Fibroblast of peridontal ligament (primary cell): ENCODE data around the gene ETV6.
A peak's percentile ranks its signal among the peaks of the same experiment; 100 is the strongest.

ENCODE experiments used
- DNase-seq: peaks from one replicate; pipeline ENCODE4 v3.0.0-alpha.2; 2010; ENCODE audit errors: extremely low read depth

ETV6 gene

DNA sequence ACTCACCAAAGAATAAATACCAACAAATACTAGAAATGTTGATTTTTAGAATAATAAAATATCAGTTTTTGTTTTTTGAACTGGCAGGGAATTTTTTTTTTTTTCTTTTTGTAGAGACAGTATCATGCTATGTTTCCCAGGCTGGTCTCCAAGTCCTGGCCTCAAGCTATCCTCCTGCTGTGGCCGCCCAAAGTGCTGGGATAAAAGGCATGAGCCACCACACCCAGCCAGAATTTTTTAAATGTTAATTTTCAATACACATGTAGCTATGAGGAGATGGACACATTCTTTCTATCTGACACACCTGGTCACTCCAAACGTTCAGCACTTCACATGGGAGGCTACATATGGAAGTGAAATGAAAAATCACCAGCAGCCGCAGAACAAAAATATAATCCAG is 126.8 kb downstream of the ETV6 start:
- no peak for DNase-seq

GRCh38 chr12:11777451-11777850 is 128.0 kb downstream of the ETV6 start:
- DNase-seq, result no peak

DNA sequence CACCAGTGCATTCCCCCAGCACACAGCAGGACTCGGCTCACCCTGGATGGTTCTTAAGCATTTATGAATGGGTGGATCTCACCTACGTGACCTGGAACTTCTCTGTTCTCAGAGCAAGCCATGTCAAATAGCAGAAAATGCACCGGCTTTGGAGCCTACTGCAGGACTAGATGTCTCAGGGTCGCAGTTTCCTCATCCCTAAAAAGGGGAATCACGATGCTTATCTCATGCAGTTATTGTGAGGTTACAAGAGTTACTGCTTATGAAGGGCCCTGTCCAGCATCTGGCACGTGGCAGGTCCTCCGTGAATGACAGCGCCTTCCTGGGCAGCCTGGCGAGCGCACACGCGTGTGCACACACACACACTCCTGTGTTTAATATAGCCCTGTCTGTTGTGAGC is 128.5 kb downstream of the ETV6 start:
- no peak for DNase-seq

DNA sequence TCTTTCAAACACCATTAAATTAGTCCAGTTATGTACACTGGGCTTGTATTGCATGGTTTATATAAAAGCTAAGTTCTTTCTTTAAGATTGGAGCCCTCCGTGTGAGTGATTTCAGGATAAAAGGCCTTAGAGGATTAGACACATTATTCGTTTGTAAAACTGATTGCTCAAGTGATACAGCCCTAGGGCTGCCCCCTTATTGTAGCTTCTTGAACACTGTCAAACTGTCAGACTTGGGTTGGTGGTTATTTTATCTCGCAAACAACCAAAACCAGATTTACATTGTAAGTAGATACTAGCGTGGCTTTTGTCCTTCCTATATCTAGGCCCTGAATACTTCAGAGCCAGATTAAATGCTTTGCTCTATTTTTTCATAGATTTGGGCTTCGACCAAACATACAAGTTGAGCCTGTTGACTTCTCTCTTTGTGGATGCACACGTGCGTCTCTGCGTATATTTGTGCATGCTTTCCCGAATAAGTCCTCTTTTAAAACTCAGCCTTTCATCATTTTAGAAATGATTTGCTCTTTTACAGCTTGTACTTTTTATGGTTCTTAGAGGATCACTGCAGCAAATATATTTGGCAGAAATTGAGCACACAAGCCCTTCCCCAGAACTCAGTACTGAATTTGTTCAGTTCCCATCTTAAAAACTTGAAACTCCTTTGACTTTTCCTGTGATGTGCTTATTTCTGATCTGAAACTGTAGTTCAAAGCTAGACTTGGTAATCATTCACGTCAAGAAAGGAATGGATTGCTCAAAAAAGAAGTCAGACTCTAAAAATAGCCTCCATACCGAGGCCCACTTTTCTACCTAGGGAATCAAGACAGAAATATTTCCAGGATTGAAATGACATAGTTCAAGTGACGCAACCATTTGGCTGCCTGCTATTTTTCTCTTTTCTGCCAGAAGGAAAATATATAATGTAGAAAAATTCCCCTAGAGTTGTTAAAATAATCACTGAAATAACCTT is 129.5 kb downstream of the ETV6 start:
- DNase-seq, result peak; percentile 95

DNA sequence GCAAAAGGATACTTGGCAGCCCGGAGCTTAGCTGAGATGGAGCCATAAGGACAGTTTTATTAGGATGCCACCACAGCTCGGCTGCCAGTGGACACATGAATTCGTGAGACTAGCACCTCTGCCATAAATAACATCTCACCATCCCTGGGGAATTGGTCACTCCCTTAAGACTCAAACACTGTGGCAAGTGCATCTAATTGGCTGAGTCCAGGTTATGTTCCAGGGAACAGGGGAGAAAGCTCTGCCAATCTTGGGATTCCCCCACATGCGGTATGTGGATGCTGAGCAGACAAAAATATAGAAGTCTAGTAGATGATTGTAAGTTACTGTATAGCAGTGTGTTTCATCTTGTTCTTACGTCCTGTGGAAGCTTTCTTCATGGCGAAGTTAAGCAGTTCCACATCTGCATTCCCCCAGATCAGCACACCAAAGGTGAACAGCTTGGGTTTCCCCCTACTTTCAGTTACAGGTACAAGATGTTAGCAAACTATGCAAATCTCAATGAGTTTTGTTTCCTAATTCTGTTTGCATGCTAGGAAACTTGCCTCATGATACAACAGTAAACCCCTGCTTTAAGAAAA is 131.1 kb downstream of the ETV6 start:
- no peak for DNase-seq

GRCh38 chr12:11782914-11783420 is 133.5 kb downstream of the ETV6 start:
- DNase-seq, result no peak

DNA sequence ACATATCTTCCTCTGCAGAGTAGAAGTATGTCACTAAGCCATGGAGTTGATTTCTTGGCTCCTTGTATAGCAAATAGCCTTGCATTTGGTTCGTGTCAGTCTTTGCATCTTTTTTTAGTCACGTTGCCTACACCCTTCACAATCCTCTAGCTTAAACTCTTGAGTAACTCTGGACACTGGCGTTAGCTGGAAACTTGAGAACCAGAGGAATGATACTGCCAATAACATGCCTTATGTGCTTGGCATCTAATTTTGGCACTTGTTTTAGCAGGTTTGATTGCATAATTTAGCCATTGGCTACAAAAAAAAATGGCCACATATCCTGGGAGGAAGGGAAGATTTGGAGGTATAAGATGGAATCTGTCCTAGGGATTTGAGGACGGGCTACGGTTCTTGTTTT is 136.2 kb downstream of the ETV6 start:
- peak; percentile 91 for DNase-seq

DNA sequence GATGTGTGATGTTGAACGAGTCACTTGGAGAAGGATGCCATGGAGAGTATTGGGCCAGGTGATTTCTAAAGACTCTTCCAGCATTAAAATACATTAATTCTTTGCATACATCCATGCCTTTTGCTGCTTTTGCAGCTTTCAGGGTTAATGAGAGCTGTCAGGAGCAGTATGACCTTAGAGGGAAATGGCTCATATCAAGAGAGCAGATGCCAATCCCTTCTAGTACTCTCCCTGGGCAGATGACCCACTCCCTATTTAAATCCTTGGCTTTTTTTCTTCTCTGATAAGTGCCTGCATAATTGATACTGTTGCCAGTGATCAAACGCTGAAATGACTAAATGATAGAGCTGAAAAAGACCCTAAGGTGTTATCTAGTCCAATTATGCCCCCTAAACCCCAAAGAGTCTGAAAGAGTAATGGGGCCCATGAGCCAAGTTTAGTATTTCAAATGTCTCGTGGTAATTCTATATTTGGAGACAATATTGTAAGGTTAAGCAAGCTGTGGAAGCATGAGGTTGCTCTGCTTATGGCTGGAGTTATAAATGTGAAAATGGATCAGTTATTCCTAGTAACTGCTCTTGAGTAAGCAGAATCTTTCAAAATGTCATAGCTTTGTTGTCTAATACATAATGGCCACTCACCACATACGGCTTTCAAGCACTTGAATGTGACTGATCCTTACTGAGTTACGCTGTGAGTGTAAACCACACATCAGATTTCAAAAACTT is 137.3 kb downstream of the ETV6 start:
- DNase-seq, result no peak

GRCh38 chr12:11787437-11787836 is 138.0 kb downstream of the ETV6 start:
- no peak for DNase-seq

DNA sequence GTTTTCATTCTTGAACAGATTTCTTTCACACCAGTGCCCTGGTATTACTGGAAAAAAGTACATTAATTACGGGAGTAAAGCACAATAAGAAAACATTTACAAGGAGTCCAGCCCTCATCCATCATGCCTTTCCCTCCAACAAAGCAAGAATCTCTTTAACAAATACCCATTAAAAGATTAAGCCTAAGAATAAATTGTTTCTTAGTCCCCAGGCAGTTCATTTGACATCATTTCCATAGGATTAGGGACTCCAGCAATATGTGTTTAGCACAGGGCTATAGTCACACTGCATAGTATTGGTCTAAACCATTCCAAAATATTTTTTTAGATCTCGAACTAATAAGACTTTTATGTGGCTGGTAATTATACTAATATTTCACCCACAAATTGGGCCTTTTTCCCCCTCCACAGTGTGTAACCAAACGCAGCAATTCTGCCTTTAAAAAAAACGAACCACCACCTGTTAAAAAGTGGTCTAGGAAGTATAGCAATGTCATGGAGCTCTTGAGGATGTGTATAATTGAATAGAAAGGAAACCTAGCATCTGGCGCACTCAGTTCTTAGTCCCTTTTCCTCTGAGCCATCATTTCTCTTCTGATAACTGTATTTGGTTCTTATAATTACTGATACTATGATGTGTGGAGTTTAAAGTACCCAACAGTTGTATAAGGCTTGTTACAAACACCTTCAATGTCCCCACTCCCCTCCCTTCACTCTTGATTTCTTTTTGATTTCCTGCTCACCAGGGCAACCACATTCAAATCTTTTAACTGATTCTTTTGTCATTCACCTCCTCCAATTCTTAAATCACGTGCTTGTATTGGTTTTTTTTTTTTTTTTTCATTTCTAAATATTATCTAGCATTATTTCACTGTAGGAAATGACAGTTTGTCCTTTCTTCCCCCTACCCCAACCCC is 138.7 kb downstream of the ETV6 start:
- DNase-seq, result no peak

GRCh38 chr12:11793921-11794710 is 144.6 kb downstream of the ETV6 start:
- no peak for DNase-seq

- no peak for DNase-seq
These were observed 145.3 kb downstream of the ETV6 start for GRCh38 chr12:11794751-11795150.

GRCh38 chr12:11795192-11795912 is 145.9 kb downstream of the ETV6 start:
- no peak for DNase-seq

GRCh38 chr12:11795913-11796459 is 146.5 kb downstream of the ETV6 start:
- DNase-seq, result peak; percentile 57

DNA sequence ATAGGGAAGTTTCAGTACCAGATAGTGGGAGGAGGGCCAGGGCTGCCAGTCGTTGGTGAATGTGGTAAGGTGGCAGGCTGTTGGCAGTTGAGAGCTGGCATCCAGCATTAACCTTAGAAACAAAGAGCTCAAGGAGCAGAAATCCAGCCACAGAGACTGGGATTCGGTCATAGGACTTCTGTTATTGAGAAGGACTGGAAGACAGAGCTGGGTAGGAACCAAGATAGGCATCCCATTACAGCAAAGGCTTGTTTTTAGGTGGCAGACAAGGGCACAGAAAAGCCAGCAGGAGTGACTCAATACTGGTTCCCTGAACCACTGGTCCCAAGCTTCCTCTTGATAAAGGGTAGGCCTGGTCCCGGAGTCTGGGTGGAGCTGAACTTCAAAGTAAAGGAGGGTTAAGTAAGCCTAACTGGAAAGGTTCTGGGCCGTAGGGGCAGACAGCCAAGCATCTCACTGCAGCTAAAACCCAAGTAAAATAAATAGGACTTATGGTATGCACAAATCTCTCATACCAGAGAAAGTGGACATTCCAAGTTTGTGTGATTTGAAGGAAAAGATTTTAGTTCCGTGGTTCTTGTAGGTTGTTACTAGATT is 147.9 kb downstream of the ETV6 start:
- DNase-seq, result peak; percentile 97

DNA sequence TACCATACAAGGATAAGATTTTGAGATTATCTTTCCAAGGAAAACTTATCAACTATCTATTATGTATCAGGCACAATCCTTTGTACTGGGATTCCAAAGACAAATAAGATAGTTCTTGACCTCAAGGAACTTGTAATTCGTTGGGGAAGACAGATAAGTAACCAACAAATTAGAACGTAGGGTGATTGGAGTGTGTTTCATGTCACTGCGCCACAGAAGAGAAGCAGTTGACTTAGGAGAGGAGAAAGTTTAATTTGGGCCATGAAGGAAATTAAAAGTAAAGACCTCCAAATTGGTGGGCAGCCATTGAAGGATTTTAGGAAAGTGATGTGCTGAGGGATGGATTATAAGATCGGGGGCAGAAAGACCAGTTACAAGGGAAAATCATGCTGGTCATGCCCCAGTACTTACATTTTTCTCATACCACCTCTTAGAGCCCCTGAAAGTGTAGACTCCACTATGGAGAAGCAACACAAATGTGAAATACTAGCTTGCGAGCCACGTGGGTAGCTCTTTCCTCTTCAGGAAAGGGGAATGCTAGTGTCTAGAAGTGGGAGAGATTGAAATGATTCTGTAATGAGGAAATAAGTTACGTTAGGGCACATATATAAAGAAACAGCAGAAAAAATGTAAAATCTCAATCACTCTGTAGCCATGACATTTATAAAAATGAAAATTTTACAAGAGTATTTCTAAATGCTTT is 148.7 kb downstream of the ETV6 start:
- DNase-seq, result no peak

DNA sequence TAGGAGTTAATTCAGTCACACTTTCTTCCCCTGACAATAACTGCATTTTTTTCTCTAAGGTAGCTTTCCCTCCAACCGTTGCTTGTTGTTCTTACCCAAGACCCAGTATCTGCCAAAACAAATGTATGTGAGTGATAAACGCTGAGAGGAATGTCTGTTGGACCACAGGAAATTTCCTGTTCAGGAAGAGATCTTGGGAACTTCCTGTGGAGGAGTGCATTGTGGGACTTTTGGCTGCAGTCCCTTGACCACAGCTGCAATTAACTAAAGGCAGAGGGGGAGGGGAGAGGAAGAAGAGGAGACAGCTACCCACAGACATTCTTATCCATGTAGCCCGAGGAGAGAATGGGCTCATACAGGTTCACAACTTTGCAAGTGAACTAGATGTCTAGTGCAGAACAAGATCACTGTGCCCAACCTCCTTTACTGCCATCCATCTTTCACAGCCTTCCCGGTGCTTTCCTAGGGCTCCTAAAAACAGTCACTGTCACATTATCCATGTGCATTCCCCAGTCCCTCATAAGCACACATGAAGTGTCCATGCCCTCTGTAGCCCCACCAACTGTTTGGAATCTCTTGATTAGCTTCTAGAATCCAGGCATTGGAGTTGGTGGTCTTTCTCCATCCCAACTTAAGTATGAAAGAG is 149.5 kb downstream of the ETV6 start:
- DNase-seq, result peak; percentile 67

GRCh38 chr12:11799502-11799873 is 150.0 kb downstream of the ETV6 start:
- no peak for DNase-seq
